GM19023 (cell line): ENCODE results near the gene POLA1.

Experiments
- ATAC-seq: cut with Tn5 transposase; IDR thresholded peaks from one replicate; pipeline ENCODE4 v1.9.1; 2021; ENCODE audit warnings: mild to moderate bottlenecking, moderate library complexity; ENCODE audit not compliant: unreplicated experiment

The POLA1 gene

GRCh38 chrX:25006586-25007058 lies 312.9 kb downstream of the POLA1 start:
- no peak for ATAC-seq

- ATAC-seq = no peak
Observed at GRCh38 chrX:25007059-25008053, 313.6 kb downstream of the POLA1 start.

GRCh38 chrX:25009407-25009806 lies 315.7 kb downstream of the POLA1 start:
- ATAC-seq = no peak

- ATAC-seq = no peak
Observed at GRCh38 chrX:25010784-25011588, 317.3 kb downstream of the POLA1 start.

DNA sequence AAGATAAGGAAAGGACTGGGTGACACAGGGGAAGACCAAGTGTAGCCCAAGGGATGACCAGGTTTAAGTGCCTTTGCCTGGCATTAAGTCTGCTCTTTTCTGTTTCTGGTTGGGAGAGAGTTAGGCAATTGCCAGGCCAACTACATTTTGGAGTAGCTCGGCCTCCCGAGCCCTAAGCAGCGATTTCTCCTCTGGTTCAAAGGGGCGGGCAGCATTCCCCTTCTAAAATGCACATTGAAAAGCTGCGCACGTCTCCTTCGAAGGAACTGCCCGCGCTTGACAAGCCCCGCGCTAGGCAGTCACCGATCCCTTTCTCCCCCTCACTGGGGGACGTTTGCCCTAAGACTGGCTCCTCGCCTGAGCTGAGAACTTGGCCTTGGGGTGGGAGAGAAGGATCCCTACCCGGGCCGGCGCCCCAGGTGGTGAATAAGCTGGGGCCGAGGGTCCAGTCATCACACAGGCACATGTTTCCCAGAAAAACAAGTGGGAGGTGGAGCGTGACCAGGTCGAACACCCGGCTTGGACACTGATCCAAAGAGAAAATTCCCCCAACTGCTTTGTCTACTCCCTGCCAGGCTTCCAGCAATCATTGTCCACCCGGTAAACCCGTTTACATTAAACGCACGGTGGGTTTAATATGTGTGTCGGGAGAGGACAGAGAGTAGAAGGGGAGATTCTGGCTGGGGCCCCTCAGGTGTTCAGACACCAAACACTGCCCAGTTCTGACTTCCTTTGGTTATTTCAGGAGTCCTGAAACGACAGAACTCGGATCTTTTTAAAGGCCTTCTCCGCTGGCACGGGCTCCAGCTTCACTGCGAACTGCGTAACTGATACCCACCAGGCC lies 318.1 kb downstream of the POLA1 start:
- ATAC-seq = no peak

GRCh38 chrX:25012433-25012735 lies 318.7 kb downstream of the POLA1 start:
- ATAC-seq = no peak

DNA sequence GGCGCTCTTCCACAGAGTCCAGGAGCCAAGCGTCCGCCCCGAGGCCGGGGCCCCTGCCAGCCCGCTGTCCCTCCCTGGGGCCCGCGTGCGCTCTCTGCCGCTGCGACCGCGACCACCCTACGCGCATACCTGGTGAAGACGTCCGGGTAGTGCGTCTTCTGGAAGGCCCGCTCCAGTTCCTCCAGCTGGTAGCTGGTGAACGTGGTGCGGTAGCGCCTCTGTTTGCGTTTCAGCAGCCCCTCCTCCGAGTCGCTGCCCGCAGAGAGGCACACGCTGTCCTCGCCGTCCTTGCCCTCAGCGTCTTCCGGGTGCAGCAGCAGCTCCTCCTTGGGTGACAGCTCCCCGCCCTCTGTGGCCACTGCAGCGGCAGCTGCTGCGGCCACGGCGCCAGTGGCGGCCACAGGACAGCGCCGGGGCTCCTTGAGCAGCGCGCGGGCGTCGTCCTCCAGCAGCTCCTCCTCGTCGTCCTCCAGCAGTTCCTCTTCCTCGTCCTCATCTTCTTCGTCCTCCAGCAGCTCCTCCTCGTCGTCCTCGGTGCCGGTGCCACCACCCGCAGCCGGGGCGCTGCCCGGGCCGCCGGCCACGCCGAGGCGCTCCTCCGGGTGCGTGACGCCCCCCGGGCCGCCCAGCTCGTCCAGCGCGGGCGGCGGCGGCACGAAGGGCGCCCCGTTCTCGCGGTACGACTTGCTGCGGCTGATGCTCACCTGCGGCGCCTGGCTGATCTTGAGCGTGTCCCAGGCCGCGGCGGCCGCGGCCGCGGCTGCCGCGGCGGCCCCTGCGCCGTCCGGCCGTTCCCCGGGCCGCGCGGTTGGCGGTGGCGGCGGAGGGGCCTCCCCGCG lies 319.3 kb downstream of the POLA1 start:
- ATAC-seq = no peak

DNA sequence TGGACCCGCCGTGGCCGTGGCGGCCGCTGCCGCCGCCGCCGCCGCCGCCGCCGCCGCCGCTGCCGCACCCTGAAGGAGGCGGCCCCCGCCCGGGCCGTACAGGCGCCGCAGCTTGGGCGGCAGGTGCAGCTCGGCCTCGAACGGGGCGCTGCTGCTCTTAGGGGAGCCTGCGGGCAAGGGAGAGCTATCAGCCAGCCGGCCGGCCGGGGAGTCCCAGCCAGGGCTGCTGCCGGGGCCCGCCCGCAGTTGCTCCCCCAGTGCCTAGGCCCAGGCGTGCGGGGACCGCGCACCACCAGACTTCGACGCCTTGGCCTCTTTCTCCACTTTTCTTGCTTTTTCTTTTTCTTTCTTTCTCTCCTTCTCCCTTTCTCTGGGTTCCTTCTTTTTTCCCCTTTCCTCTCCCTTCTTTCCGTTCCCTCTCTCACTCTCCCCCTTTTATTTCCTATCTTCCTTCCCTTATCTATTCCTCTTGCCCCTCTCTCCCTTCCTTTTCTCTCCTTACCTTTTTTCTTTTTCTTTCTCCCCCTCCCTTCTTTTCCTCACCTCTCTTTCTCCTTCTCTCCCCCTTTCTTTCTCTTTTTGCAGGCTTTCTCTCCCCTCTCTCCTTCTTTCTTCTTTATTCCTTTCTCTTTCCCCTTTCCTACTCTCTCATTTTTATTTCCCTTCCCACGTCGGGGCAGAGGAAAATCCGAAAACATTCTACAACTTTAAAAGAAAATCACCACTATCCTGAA lies 320.1 kb downstream of the POLA1 start:
- no peak for ATAC-seq

GRCh38 chrX:25014366-25014838 lies 320.7 kb downstream of the POLA1 start:
- ATAC-seq = no peak

- no peak for ATAC-seq
Observed at GRCh38 chrX:25015486-25016360, 322.0 kb downstream of the POLA1 start, which contains the start of gene ARX. ARX (minus strand) TSS chrX:25015965; CDS start chrX:25015737, 228 bp downstream.

DNA sequence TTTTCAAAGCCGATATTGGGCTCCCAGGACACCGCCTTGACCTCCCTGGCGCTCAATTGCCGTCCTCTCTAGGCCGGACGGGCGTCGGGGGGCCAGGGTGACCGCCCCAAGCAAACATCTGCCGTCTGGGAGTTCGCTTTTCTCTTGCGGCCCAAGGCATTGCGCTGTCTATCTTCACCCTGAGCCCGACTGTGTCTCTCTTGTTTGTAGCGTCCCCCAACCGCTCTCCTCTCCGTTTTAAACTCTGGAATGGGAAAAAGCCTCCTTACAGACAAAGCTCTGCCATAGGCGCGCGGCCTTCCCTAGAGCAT lies 322.6 kb downstream of the POLA1 start:
- no peak for ATAC-seq

DNA sequence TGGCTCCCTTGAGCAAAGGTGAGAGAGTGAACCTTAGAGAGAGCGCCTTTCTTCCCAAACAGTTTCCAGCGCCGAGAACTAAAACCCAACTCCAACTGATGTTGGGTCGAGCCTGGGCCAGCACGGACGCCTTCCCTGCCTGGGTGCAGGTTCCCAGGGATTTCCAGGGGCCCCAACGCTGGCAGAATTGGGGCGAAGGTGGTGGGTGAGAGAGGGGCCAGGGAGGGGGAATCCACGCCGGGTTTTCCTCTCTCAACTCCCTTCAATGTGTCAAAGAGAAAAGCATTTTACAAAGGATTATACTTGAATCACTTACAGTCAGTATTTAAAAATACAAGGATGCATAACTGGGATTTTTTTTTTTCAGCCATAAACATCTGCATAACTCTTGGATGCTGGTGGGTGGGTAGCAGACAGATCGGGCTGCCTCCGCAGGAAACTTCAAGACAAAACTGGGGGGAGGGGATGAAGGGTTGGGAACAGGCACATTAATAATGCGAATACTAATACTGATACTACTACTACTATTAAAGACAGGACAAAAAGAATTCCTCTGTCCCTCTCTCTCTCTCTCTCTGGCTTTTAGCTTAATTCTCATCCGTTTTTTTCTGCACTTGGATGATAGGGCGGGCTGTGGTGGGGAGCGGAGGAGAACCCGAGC lies 323.4 kb downstream of the POLA1 start:
- ATAC-seq = no peak

DNA sequence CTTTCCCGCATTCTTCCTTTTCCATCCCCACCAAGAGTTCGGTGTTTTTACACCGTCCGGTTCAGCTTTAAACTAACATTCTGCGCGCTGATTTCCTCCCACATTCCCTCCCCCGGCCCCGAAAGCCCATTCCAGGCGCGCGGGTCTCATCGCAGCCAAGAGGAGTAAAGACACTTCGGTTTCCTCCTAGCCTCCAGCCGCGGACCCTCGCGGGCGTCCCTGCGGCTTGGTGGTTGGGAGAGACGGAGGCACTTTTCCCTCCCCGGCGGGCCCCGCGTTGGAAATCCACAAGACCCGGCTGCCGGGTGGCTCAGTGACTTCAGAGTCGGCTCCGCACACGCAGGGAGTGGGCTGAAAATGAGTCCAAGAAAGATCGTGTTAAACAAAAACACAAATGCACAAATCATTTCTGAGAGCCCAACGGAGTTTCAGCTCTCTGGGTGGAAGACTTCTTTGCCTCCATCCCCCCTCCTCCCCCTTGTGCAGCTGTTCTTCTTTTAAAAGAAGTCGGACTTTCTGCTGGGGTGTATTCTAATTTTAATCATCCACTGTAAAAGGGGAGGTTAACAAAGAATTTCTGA lies 324.0 kb downstream of the POLA1 start:
- no peak for ATAC-seq

DNA sequence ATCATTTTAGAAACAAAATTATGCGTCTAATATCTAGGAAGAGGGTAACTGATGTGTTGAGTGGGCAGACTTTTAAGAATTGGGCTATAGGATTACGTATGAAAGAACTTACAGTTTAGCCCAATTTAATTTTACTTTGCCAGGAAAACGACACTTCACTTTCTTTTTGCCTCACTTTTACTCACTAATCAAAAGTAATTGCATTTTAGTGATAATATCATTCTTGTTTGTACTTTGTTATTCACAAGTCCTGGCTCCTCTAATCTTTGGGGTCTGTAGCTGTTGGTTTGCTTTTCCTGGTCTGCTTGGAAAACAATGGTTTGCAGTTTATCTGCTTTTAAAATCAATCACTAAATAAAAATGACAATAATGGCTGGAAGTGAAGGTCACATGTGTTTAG lies 325.0 kb downstream of the POLA1 start:
- ATAC-seq = no peak

DNA sequence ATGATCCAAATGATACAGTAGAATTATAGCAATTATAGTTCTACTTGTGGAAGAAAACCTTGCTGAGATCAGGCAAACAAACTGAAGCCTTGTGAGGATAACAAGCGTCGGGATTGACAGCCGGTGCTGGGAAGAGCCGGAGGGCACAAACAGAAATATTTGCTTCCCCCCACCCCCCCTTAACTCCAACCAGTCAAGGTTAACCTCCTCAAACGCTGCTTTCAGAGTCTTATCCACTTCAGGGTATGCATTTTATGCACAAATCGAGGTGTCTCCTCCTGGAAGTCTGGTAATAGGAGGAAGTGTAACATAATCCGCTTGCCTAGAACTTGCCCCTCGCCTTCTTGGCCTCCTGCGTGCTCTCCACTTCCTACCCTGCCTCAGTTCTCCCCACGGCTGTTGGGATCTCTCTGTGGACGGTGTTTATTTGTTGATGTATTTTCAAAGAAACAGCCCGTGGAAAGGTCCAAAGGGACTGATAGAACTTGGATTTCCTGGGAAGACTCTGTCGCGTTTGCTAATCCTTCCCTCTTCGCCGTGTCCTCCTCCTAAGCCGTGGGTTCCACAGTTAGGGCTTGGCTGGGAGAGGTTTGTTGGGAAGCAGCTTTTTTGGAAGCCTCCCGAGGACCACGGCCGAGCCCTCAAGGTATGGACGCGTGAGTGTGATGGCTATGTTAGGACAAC lies 326.1 kb downstream of the POLA1 start:
- no peak for ATAC-seq

DNA sequence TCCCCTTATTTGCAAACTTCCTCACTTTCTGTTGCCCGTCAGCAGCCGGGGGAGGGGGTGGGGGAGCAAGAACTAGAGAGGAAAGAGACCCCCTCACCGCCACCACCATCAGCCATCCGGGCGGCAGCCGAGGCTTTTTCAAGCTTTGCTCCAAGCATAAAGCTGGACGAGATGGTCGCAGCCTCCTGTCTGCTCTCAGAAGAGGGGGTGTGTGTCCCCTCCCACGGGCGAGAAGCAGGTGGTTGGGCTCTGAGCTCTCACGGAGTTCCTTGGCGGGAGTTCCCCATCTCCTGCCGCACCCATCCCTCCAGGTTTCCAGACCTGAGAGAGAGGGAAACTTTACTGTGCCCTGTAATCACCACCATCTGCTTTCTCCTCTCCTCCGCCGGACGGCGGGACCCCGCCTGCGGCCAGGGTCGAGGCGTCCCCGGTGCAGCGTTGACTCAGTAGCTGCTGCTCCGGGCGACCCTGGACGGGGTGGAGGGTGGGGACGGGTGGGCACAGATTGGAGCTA lies 326.7 kb downstream of the POLA1 start:
- ATAC-seq = no peak
